Astrocyte (in vitro differentiated cells and primary cell): ENCODE measurements around the gene ZNF133.
"Not testable (repeated sequence)": the region's sequence is repeated elsewhere in the genome, so short reads cannot be mapped to it uniquely, and the experiment has no call there.

Experiments
- CTCF ChIP-seq: IDR thresholded peaks from 2 replicates; pipeline ENCODE4 v1.5.1; 2011; ENCODE audit warnings: low read depth, mild to moderate bottlenecking, inconsistent platforms, low read length, moderate library complexity; ENCODE audit not compliant: insufficient read depth
- EZH2 ChIP-seq: IDR thresholded peaks from 2 replicates; pipeline ENCODE4 v1.6.1; 2012; ENCODE audit warnings: mild to moderate bottlenecking, low read length, inconsistent platforms; ENCODE audit not compliant: insufficient read depth

GRCh38 chr20:18275960-18276359 lies 12.4 kb upstream of the ZNF133 start:
- TF ChIP-seq CTCF, EZH2: not testable (repeated sequence)
